HT1080 (cell line): Measurements from ENCODE around the gene TIGD4. TPM values are rescaled to one million over a fixed set of nuclear protein-coding genes. Genes with fewer than 3 reads are reported as not detected.

Experiments used
- DNase-seq: peaks from one replicate; pipeline ENCODE4 v3.0.0-alpha.2; 2015; ENCODE audit warnings: low read depth
- polyA plus RNA-seq, 2 experiments: library from polyadenylated mRNA; depleted of rRNA; stranded (reverse); fragments of >200 nt; gene quantifications; 2 replicates each; pipeline ENCODE4 v1.2.3, GENCODE V29; 2015
- total RNA-seq: library from RNA; depleted of rRNA; stranded (reverse); fragments of >200 nt; shearing (Covaris generic); gene quantifications from 2 replicates; pipeline ENCODE4 v1.2.3, GENCODE V29; 2014; rRNA removed

TIGD4 gene
- 0.03 and 0.35 TPM in 2 replicates for total RNA-seq
- polyA plus RNA-seq (2015; cell fraction: cytosol; rRNA removed): 0.07 and 0.28 TPM in 2 replicates
- 0.19 and 0.28 TPM in 2 replicates for polyA plus RNA-seq (2015; cell fraction: nucleus; rRNA removed)

- DNase-seq: peak; percentile 98
These were observed at the start of gene TIGD4, which contains the start of gene ARFIP1 for GRCh38 chr4:152779513-152780266. TSS of gene TIGD4 (minus strand) at chr4:152779730. CDS start at chr4:152771004, 8,726 bp downstream. TSS of gene ARFIP1 (plus strand) at chr4:152779954. CDS start at chr4:152829634, 49,680 bp downstream.

GRCh38 chr4:152828122-152828521 lies 48.6 kb upstream of the TIGD4 start:
- no peak for DNase-seq

GRCh38 chr4:152825336-152825735 lies 45.8 kb upstream of the TIGD4 start:
- no peak for DNase-seq

- no peak for DNase-seq
These were observed 45.0 kb upstream of the TIGD4 start for GRCh38 chr4:152824561-152824960.

GRCh38 chr4:152822323-152822722 lies 42.8 kb upstream of the TIGD4 start:
- no peak for DNase-seq

- no peak for DNase-seq
These were observed 40.5 kb upstream of the TIGD4 start for GRCh38 chr4:152820073-152820472.

GRCh38 chr4:152819026-152819645 lies 39.6 kb upstream of the TIGD4 start:
- DNase-seq: no peak

GRCh38 chr4:152817331-152817730 lies 37.8 kb upstream of the TIGD4 start:
- no peak for DNase-seq

- no peak for DNase-seq
These were observed 35.5 kb upstream of the TIGD4 start for GRCh38 chr4:152815078-152815477.

- DNase-seq: no peak
These were observed 31.3 kb upstream of the TIGD4 start for GRCh38 chr4:152810715-152811287.

- DNase-seq: no peak
These were observed 29.1 kb upstream of the TIGD4 start for GRCh38 chr4:152808670-152809069.

- DNase-seq: peak; percentile 70
These were observed 27.8 kb upstream of the TIGD4 start for GRCh38 chr4:152807294-152807829.

- no peak for DNase-seq
These were observed 27.1 kb upstream of the TIGD4 start for GRCh38 chr4:152806501-152807125.

GRCh38 chr4:152805818-152806217 lies 26.3 kb upstream of the TIGD4 start:
- DNase-seq: no peak

GRCh38 chr4:152805071-152805650 lies 25.6 kb upstream of the TIGD4 start:
- DNase-seq: no peak

GRCh38 chr4:152803541-152803940 lies 24.0 kb upstream of the TIGD4 start:
- DNase-seq: no peak

- no peak for DNase-seq
These were observed 16.4 kb upstream of the TIGD4 start for GRCh38 chr4:152795891-152796290.

- DNase-seq: no peak
These were observed 7.1 kb upstream of the TIGD4 start for GRCh38 chr4:152786627-152787026.

GRCh38 chr4:152785639-152786615 lies 6.4 kb upstream of the TIGD4 start:
- DNase-seq: no peak
